Activated effector memory CD4-positive, alpha-beta T cell treated with Interleukin-2 at 50 U/mL for 16 hours (primary cell): ENCODE data around the gene SLC31A1.
"Not testable (repeated sequence)": the region's sequence is repeated elsewhere in the genome, so short reads cannot be mapped to it uniquely, and the experiment has no call there.

Experiments used
- DNase-seq: peaks from one replicate; pipeline ENCODE4 v3.0.0-alpha.2; 2020

Gene SLC31A1

GRCh38 chr9:113267911-113268566 lies 46.7 kb downstream of the SLC31A1 start:
- no peak for DNase-seq

- no peak for DNase-seq
Observed at GRCh38 chr9:113269355-113269754, 48.0 kb downstream of the SLC31A1 start.

GRCh38 chr9:113269871-113270270 lies 48.5 kb downstream of the SLC31A1 start:
- DNase-seq, result no peak

- DNase-seq, result no peak
Observed at GRCh38 chr9:113274474-113275156, 53.3 kb downstream of the SLC31A1 start.

DNA sequence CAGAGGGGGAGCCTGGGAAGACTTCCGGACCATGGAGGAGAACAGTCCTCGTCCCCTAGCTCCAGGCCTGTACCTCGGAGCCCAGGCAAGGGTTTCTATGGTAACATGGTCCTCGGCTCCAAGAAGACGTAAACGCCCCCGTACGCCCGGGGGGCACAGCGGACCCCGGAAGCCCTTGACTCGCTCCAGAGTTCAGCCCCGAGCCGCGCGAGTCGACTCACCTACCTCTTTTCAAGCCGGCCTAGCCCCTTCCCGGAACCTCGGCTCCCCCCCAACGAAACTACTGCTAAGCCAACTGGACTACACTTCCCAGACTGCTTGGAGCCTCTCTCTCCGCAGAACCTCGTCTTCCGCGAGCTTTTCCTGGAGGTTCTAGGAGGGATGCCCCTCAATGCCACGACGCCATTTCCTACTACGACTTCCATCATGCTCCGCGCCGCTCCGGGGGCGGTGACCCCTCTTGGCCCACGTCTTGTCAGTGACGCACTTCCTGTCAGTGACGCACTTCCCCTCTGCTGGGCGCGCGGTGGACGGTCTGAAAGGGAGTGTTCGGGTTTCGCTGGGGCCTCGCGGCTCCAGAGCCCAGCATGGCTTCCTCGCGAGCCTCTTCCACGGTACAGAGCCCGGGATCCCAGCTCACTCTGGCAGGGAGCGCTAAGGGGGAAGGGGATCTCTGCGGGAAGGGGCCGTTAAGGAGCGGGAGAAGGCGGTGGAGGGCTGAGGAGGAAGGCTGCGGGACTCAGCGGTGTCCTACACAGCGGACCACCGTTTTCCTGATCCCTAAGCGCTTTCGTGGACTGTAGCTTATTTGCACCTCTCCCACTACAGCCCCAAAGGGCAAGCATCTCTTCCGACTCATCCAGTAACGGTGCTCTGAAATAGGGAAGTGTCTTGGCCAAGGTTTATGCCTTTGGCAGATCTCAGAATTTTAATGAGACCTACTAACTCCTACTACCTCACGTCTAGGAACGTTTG lies 54.1 kb downstream of the SLC31A1 start, which contains the start of the genes CDC26 and PRPF4:
Gene CDC26 (minus strand): TSS at position 416 of the 975 bp plus-strand sequence. CDS start 3,065 bp downstream, outside the sequence.
Gene PRPF4 (plus strand): TSS at position 502 of the 975 bp plus-strand sequence. CDS start 86 bp downstream, at position 588.
- peak; percentile 91 for DNase-seq

- DNase-seq, result no peak
Observed at GRCh38 chr9:113278840-113279239, 57.5 kb downstream of the SLC31A1 start.

- no peak for DNase-seq
Observed at GRCh38 chr9:113281356-113281755, 60.0 kb downstream of the SLC31A1 start.

DNA sequence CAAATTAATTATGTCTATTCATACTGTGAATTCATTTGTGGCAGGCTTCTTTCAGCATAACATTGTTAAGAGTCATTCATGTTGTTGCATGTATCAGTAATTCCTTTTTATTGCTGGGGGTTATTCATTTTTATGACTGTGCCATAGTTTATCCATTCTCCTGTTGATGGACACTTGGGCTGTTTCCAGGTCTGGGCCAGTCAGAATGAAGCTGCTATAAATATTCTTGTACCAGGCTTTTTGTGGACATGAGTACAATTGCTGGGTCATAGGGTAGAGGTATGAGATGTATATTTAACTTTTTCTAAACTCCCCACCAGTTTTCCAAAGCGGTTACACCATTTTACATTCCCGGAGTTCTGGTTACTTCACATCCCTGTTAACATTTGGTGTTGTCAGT lies 67.7 kb downstream of the SLC31A1 start:
- DNase-seq, result no peak

- no peak for DNase-seq
Observed at GRCh38 chr9:113290052-113290607, 68.8 kb downstream of the SLC31A1 start.

DNA sequence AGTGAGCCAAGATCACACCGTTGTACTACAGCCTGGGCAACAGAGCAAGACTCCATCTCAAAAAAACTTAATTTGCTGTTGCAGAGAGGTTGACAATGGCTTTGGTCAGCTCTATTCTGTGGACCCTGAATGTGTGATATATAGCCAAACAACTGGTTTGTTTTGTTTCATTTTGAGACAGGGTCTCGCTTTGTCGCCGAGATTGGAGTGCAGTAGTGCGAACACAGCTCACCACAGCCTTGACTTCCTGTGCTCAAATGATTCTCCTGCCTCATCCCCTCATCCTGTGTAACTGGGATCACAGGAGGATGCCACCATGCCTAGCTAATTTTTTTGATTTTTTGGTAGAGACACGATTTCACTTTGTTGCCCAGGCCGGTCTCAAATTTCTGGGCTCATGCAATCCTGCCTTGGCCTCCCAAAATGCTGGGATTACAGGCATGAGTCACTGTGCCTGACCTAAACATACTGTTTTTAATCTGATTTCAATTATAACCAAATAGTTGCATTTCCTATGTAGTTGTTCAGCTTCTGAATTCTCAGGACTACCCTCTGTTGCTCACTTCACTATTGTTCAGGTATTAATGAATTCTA lies 72.0 kb downstream of the SLC31A1 start:
- DNase-seq, result no peak

DNA sequence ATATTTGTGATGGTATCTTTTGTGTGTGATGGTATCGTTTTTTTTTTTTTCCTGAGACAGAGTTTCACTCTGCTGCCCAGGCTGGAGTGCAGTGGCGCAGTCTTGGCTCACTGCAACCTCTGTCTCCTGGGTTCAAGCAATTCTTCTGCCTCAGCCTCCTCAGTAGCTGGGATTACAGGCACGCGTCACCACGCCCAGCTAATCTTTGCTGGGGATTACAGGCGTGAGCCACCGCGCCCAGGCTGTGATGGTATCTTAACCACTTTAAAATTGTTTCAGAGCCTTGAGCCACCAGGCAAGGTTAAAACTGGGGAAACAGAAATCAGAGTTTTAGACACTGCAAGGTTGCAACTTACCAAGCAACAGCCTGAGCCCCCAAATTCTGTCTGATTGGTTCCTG lies 74.9 kb downstream of the SLC31A1 start:
- DNase-seq, result not testable (repeated sequence)

- no peak for DNase-seq
Observed at GRCh38 chr9:113296796-113297558, 75.6 kb downstream of the SLC31A1 start.

DNA sequence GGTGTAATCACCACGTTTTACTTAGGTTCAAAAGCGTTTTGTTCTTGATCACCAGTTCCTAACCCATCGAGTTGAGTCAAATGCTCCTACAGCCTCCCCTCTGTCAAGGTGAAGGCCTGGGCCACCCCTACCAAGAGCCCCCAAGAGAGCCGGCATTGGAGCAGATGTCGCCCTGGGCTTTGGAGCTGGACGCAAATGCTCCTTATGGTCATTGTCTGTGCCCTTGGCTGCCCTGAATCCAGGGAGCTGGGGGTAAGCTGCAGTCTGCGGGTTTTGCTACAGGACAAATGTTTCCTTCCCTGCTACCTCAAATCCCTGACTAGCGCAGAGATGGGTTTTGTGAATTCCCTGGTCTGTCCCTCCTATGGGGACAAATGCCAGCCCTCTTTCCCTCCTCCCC lies 77.0 kb downstream of the SLC31A1 start:
- no peak for DNase-seq

DNA sequence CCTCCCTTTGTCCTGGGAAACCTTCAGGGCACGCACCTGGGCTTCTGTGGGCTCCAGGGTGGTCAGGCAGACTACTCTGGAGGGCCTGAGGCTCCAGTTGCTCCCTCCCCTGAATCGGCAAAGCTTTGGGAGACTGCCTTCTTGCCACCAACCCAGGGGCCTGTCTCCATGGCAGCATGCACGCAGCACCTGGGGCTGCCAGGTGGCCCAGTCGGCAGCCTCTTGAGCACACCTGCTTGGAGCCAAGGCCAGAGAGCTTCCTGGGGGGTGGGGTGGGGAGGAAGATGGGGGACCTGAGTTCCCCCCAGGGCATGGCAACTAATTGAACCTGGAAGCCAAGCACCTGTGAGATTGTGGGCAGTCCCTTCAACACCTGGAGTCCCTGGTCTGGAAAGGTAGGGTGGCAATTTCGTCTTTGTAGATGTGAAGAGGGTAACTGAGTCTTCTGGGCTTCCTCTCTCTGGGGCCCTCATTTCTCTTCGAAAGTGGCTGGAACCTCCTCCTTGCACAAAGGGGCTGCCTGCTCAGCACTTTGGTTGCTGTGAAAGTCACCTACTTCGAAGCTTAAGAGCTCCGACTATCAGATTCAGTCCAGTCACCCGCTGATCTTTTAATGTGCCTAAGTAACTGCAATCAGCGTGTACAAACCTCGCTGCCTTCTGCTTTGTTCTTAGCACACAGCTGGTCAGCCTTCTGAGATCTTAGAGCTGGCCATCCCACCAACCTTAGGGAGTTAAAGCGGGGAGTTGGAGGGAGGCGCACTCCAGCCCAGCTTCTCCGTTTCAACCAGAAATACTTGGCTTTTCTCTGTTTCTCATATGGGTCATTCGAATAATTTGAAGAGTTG lies 77.8 kb downstream of the SLC31A1 start:
- no peak for DNase-seq

GRCh38 chr9:113299800-113300292 lies 78.5 kb downstream of the SLC31A1 start:
- no peak for DNase-seq

DNA sequence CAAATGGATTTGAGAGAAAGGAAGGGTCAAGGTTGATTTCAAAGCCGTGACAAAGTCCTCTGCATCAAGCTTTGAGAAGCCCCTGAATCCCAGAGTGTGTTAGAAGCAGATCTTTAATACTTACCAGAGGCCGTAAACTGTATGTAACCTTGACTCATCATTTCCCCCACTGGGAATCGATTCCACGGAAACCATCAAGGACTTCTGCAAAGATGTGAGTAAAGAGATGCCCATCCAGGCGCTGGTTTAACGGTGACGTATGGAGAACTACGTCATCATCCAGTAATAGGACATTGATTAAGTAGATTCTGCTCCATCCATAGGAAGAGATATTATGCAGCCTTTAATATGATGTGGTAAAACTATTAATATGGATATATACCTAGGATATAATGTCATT lies 80.2 kb downstream of the SLC31A1 start:
- DNase-seq, result no peak

- no peak for DNase-seq
Observed at GRCh38 chr9:113302792-113303418, 81.6 kb downstream of the SLC31A1 start, which contains the start of gene RNF183. RNF183 (minus strand) TSS chr9:113303376; CDS start chr9:113298184, 5,192 bp downstream.

GRCh38 chr9:113306566-113306965 lies 85.2 kb downstream of the SLC31A1 start:
- no peak for DNase-seq

DNA sequence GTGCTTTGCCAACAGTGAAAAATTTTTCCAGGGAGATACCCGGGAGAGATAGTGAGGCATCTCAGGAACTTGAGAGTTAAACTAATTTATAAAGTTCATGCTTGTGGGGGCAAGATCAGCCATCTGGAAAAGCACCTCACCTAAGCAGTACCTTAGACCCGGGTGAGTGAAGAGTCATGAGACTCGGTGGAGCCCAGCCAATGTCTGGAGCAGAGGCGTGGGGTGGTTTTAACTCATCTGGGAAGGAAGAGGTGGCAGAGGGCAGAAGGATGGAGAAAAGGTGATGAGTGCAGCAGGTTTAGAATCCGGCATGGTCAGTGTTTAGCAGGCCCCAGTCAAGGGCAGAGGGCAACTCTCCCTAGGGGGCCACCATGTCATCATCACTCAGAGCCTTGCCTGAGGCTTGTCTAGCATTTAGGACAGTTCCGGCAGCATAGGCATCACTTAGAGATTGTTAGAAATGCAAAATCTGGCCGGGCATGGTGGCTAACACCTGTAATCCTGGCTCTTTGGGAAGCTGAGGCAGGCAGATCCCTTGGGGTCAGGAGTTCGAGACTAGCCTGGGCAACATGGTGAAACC lies 86.1 kb downstream of the SLC31A1 start:
- no peak for DNase-seq
